Sigmoid colon (tissue), 7 donors: Measurements from ENCODE around the gene ENAH. TPM values are rescaled to one million over a fixed set of nuclear protein-coding genes. Genes with fewer than 3 reads are reported as not detected.

Experiments used
- DNase-seq: peaks from one replicate; pipeline ENCODE4 v3.0.0-alpha.2; 2019
- H3K27ac ChIP-seq, 4 donors: fragments of 200-600 bp; sonication (generic); one replicate each; pipeline ENCODE4 v1.5.1; 2016 to 2019; ENCODE audit warnings: mild to moderate bottlenecking in 1 of 4
- H3K27me3 ChIP-seq, 3 donors: fragments of 200-600 bp; sonication (generic); one replicate each; pipeline ENCODE4 v1.5.1; 2019; ENCODE audit warnings: mild to moderate bottlenecking in 1 of 3
- H3K36me3 ChIP-seq, 4 donors: fragments of 200-600 bp; sonication (generic); one replicate each; pipeline ENCODE4 v1.5.1; 2016 to 2019
- H3K4me1 ChIP-seq, 4 donors: fragments of 200-600 bp; sonication (generic); one replicate each; pipeline ENCODE4 v1.5.1; 2017 to 2019
- H3K4me3 ChIP-seq, 4 donors: fragments of 200-600 bp; sonication (generic); one replicate each; pipeline ENCODE4 v1.5.1; 2017 to 2019; ENCODE audit warnings: mild to moderate bottlenecking in 2 of 4, moderate library complexity in 1 of 4
- H3K9me3 ChIP-seq, 4 donors: fragments of 200-600 bp in 3 of 4; sonication (generic) in 3 of 4; one replicate each; pipeline versions ENCODE4 v1.5.1 to v1.6.1; 2013 to 2019
- CTCF ChIP-seq, 4 experiments: fragments of 450-650 bp in 3 of 4; fragments of 200-600 bp in 1 of 4; IDR thresholded peaks; one replicate each; pipeline ENCODE4 v1.5.1; 2016 to 2019; ENCODE audit warnings: antibody characterized with exemption in 4 of 4, mild to moderate bottlenecking in 3 of 4, moderate library complexity in 2 of 4
- EP300 ChIP-seq, 4 donors: sonication (generic); formaldehyde crosslinking; IDR thresholded peaks; one replicate each; pipeline ENCODE4 v1.6.1; 2017; ENCODE audit warnings: antibody characterized with exemption in 4 of 4
- POLR2A ChIP-seq, 2 donors: fragments of 450-650 bp; IDR thresholded peaks; one replicate each; pipeline ENCODE4 v1.6.1; 2016; ENCODE audit warnings: antibody characterized with exemption in 2 of 2, mild to moderate bottlenecking in 2 of 2, moderate library complexity in 2 of 2
- POLR2AphosphoS5 ChIP-seq, 4 donors: sonication (generic); formaldehyde crosslinking; IDR thresholded peaks; one replicate each; pipeline ENCODE4 v1.6.1; 2017; ENCODE audit warnings: antibody characterized with exemption in 4 of 4
- WGBS, 2 donors: extraction: QIAGEN DNeasy Blood & Tissue Kit; methylation state at CpG; one replicate each; pipeline ENCODE4 v1.1.7; 2013; 5-methylcytosine and 5-hydroxymethylcytosine counted together
- intact Hi-C: fragments of 100-400 bp; cut with DNase I; formaldehyde crosslinking; loops from one replicate; pipeline ENCODE4 v1.15.1; 2023
- polyA plus RNA-seq, 3 donors: library from polyadenylated mRNA; stranded (reverse); fragments of 200-250 nt; gene quantifications; one replicate each; pipeline ENCODE4 v1.2.3, GENCODE V29; 2013
- total RNA-seq, 4 donors: library from RNA; depleted of rRNA; stranded (reverse); fragments of >200 nt; gene quantifications; one replicate each; pipeline ENCODE4 v1.1.0, GENCODE V29; 2016
- donor health status: healthy with polysubstance abuse.
- donor health status: Bipolar disorder and iron deficiency.
- donor health status: healthy.

The ENAH gene
- total and polyA plus RNA-seq, 7 donors, result 9.6 to 197 (median 92.2) TPM

GRCh38 chr1:225526878-225527277 lies 126.0 kb downstream of the ENAH start:
- WGBS, 2 donors, result 24 to 37% methylated on average over 3 of the region's 3 CpGs
- no peak overlapping the region for H3K4me3 ChIP-seq
- H3K9me3 ChIP-seq, result no peaks in the 10 kb centered on the region
- peaks cover 0 to 44% (median 28%) of the 10 kb centered on the region in 4 donors for H3K4me1 ChIP-seq
- H3K27me3 ChIP-seq, result no peaks in the 10 kb centered on the region
- DNase-seq, result no peak
- peak overlapping the region in 2 of 4 donors; percentile 54 to 58 for H3K27ac ChIP-seq
- intact Hi-C loops, result no loop called here
- TF ChIP-seq POLR2AphosphoS5 (IDR thresholded peaks at IDR 0.05) (no peak), POLR2A (IDR thresholded peaks at IDR 0.05) (no peak)
- H3K36me3 ChIP-seq, result peaks cover 0 to 4% (median 0%) of the 10 kb centered on the region in 4 donors

DNA sequence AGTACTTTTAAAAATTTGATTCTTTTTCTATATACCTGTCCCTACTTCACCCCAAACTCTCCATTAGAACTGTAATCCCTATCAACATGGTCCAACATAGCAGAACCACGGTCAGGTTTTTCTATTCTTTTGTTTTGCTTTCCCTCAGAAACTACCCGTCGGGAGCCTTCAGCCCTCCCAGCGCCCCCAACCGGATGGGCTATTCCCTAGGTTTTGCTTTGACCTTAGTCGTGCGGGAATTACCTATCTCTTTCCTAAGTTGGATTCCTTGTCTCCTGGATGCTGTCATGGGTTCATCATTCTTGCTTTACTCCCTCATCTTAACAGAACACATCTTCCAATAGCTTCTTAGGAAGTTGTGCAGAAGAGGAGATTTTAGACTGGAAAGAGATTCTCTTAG lies 127.5 kb downstream of the ENAH start:
- no peak for DNase-seq
- H3K9me3 ChIP-seq, result no peaks in the 10 kb centered on the region
- H3K27ac ChIP-seq, result peak overlapping the region in 1 of 4 donors; percentile 9
- WGBS, 2 donors, result 97% methylated on average over 7 of the region's 7 CpGs
- intact Hi-C loops, result no loop called here
- H3K4me1 ChIP-seq, result peaks cover 0 to 44% (median 27%) of the 10 kb centered on the region in 4 donors
- no peaks in the 10 kb centered on the region for H3K27me3 ChIP-seq
- H3K36me3 ChIP-seq, result peaks cover 0 to 4% (median 0%) of the 10 kb centered on the region in 4 donors
- no peak overlapping the region for H3K4me3 ChIP-seq
- TF ChIP-seq CTCF (IDR thresholded peaks at IDR 0.05) (no peak), EP300 (IDR thresholded peaks at IDR 0.05) (no peak), POLR2A (IDR thresholded peaks at IDR 0.05) (no peak), POLR2AphosphoS5 (IDR thresholded peaks at IDR 0.05) (no peak)

- peaks cover 0 to 42% (median 24%) of the 10 kb centered on the region in 4 donors for H3K4me1 ChIP-seq
- no peaks in the 10 kb centered on the region for H3K36me3 ChIP-seq
- DNase-seq, result no peak
- intact Hi-C loops, result no loop called here
- no peaks in the 10 kb centered on the region for H3K27me3 ChIP-seq
- H3K27ac ChIP-seq, result no peak overlapping the region
- WGBS, 2 donors, result 96 to 98% methylated on average over 6 of the region's 6 CpGs
- TF ChIP-seq EP300 (IDR thresholded peaks at IDR 0.05) (no peak), POLR2AphosphoS5 (IDR thresholded peaks at IDR 0.05) (no peak), CTCF (IDR thresholded peaks at IDR 0.05) (no peak), POLR2A (IDR thresholded peaks at IDR 0.05) (no peak)
- H3K4me3 ChIP-seq, result no peak overlapping the region
- H3K9me3 ChIP-seq, result no peaks in the 10 kb centered on the region
Measured at GRCh38 chr1:225524570-225524969, 128.4 kb downstream of the ENAH start.

- TF ChIP-seq POLR2AphosphoS5 (IDR thresholded peaks at IDR 0.05), result no peak
- no peak for TF ChIP-seq POLR2A (IDR thresholded peaks at IDR 0.05)
- TF ChIP-seq EP300 (IDR thresholded peaks at IDR 0.05), result no peak
- TF ChIP-seq CTCF (IDR thresholded peaks at IDR 0.05), result no peak
- no peak for DNase-seq
Measured at GRCh38 chr1:225523263-225523950, 129.5 kb downstream of the ENAH start.

GRCh38 chr1:225522588-225523262 lies 130.2 kb downstream of the ENAH start:
- Histone ChIP-seq H3K4me3 (no peak overlapping the region), H3K4me1 (peaks cover 0 to 48% (median 21%) of the 10 kb centered on the region in 4 donors), H3K27ac (no peak overlapping the region), H3K36me3 (peaks cover 0 to 5% (median 0%) of the 10 kb centered on the region in 4 donors), H3K9me3 (no peaks in the 10 kb centered on the region), H3K27me3 (no peaks in the 10 kb centered on the region)
- TF ChIP-seq POLR2A (IDR thresholded peaks at IDR 0.05), result no peak
- TF ChIP-seq EP300 (IDR thresholded peaks at IDR 0.05), result no peak
- TF ChIP-seq POLR2AphosphoS5 (IDR thresholded peaks at IDR 0.05), result no peak
- no peak for TF ChIP-seq CTCF (IDR thresholded peaks at IDR 0.05)
- intact Hi-C loops, result no loop called here
- no peak for DNase-seq
- WGBS, 2 donors, result 72% methylated on average over 1 of the region's 1 CpG

More at GRCh38 chr1:225523263-225523950, 129.5 kb downstream of the ENAH start:
- WGBS, 2 donors, result 32 to 63% methylated on average over 4 of the region's 4 CpGs
- Histone ChIP-seq H3K27me3 (no peaks in the 10 kb centered on the region), H3K36me3 (peaks cover 0 to 5% (median 0%) of the 10 kb centered on the region in 4 donors), H3K9me3 (no peaks in the 10 kb centered on the region), H3K4me3 (no peak overlapping the region), H3K4me1 (peaks cover 0 to 52% (median 23%) of the 10 kb centered on the region in 4 donors), H3K27ac (no peak overlapping the region)
- intact Hi-C loops, result no loop called here
